Mesenchymal stem cell (in vitro differentiated cells and primary cell): ENCODE data around the gene CD40.

ENCODE experiments used
- DNase-seq: peaks from one replicate; pipeline ENCODE4 v3.0.0-alpha.2; 2013
- H2AFZ ChIP-seq: one replicate; pipeline ENCODE4 v1.6.1; 2013; ENCODE audit warnings: low read depth, mild to moderate bottlenecking, control low read depth, inconsistent platforms, low read length, moderate library complexity
- H2AK5ac ChIP-seq: 2 replicates; pipeline ENCODE4 v1.6.1; 2013; ENCODE audit warnings: low read length, moderate library complexity, mild to moderate bottlenecking, inconsistent platforms; ENCODE audit not compliant: severe bottlenecking
- H2BK120ac ChIP-seq: one replicate; pipeline ENCODE4 v1.6.1; 2013; ENCODE audit warnings: low read depth, mild to moderate bottlenecking, inconsistent platforms, low read length, moderate library complexity
- H2BK12ac ChIP-seq, 2 experiments: one replicate each; pipeline ENCODE4 v1.6.1; 2013; ENCODE audit warnings: inconsistent platforms in 2 of 2, low read length in 2 of 2, mild to moderate bottlenecking in 2 of 2, moderate library complexity in 2 of 2, control low read depth in 1 of 2
- H2BK15ac ChIP-seq: one replicate; pipeline ENCODE4 v1.6.1; 2013; ENCODE audit warnings: mild to moderate bottlenecking, low read depth, inconsistent platforms; ENCODE audit not compliant: poor library complexity, severe bottlenecking
- H2BK5ac ChIP-seq: 2 replicates; pipeline ENCODE4 v1.6.1; 2013; ENCODE audit warnings: low read depth, mild to moderate bottlenecking, low read length, control low read depth, inconsistent platforms; ENCODE audit not compliant: poor library complexity, severe bottlenecking
- H3K14ac ChIP-seq, 2 experiments: one replicate each; pipeline ENCODE4 v1.6.1; 2013; ENCODE audit warnings: inconsistent platforms in 2 of 2, low read length in 2 of 2, control low read depth in 1 of 2, mild to moderate bottlenecking in 1 of 2, moderate library complexity in 1 of 2
- H3K18ac ChIP-seq, 2 experiments: one replicate each; pipeline ENCODE4 v1.6.1; 2013; ENCODE audit warnings: inconsistent platforms in 2 of 2, low read length in 2 of 2, control low read depth in 1 of 2, low read depth in 1 of 2, mild to moderate bottlenecking in 1 of 2
- H3K23ac ChIP-seq, 2 experiments: one replicate each; pipeline ENCODE4 v1.6.1; 2013; ENCODE audit warnings: inconsistent platforms in 2 of 2, low read length in 2 of 2, mild to moderate bottlenecking in 2 of 2, moderate library complexity in 2 of 2, control low read depth in 1 of 2
- H3K27ac ChIP-seq: 2 replicates; pipeline ENCODE4 v1.5.1; 2013; ENCODE audit warnings: mild to moderate bottlenecking, moderate library complexity, low read length, control low read depth, inconsistent platforms; ENCODE audit not compliant: poor library complexity, severe bottlenecking
- H3K27me3 ChIP-seq, 2 experiments: 2 replicates each; pipeline versions ENCODE4 v1.6.1 to v1.7.0; 2013; ENCODE audit warnings: low read length in 2 of 2, mild to moderate bottlenecking in 2 of 2, moderate library complexity in 2 of 2, control low read depth in 1 of 2, inconsistent platforms in 1 of 2; ENCODE audit not compliant: control insufficient read depth in 1 of 2, insufficient read depth in 1 of 2
- H3K36me3 ChIP-seq, 2 experiments: 2 replicates each; pipeline versions ENCODE4 v1.6.1 to v1.7.0; 2013; ENCODE audit warnings: low read length in 2 of 2, control low read depth in 1 of 2, inconsistent platforms in 1 of 2, low read depth in 1 of 2, mild to moderate bottlenecking in 1 of 2; ENCODE audit not compliant: insufficient read depth in 2 of 2, control insufficient read depth in 1 of 2
- H3K4ac ChIP-seq, 2 experiments: one replicate each; pipeline ENCODE4 v1.6.1; 2013; ENCODE audit warnings: inconsistent platforms in 2 of 2, low read length in 2 of 2, mild to moderate bottlenecking in 2 of 2, moderate library complexity in 2 of 2, control low read depth in 1 of 2, low read depth in 1 of 2
- H3K4me1 ChIP-seq: 2 replicates; pipeline ENCODE4 v1.6.1; 2013; ENCODE audit warnings: low read depth, low read length, control low read depth; ENCODE audit not compliant: control insufficient read depth, insufficient read depth
- H3K4me2 ChIP-seq: 2 replicates; pipeline ENCODE4 v1.6.1; 2013; ENCODE audit warnings: low read length, mild to moderate bottlenecking, inconsistent platforms; ENCODE audit not compliant: poor library complexity, severe bottlenecking
- H3K4me3 ChIP-seq, 2 experiments: 2 replicates each; pipeline versions ENCODE4 v1.5.1 to v1.7.0; 2013; ENCODE audit warnings: low read length in 2 of 2, mild to moderate bottlenecking in 2 of 2, control low read depth in 1 of 2, low read depth in 1 of 2; ENCODE audit not compliant: insufficient read depth in 1 of 2
- H3K79me1 ChIP-seq: replicated peaks from 2 replicates; pipeline ENCODE4 v1.6.1; 2013; ENCODE audit warnings: mild to moderate bottlenecking, control low read depth, low read length, inconsistent platforms; ENCODE audit not compliant: poor library complexity, severe bottlenecking
- H3K9ac ChIP-seq: 2 replicates; pipeline ENCODE4 v1.7.0; 2013; ENCODE audit warnings: mild to moderate bottlenecking, low read length, moderate library complexity
- H3K9me3 ChIP-seq: 2 replicates; pipeline ENCODE4 v1.7.0; 2013; ENCODE audit warnings: mild to moderate bottlenecking, low read length; ENCODE audit not compliant: control insufficient read depth
- H4K8ac ChIP-seq: one replicate; pipeline ENCODE4 v1.6.1; 2013; ENCODE audit warnings: inconsistent platforms, mild to moderate bottlenecking, low read length, moderate library complexity
- H4K91ac ChIP-seq: one replicate; pipeline ENCODE4 v1.6.1; 2013; ENCODE audit warnings: mild to moderate bottlenecking, low read length, inconsistent platforms
- WGBS: methylation state at CpG from one replicate; pipeline ENCODE4 v1.1.7; 2013; ENCODE audit warnings: mixed read lengths; 5-methylcytosine and 5-hydroxymethylcytosine counted together

Gene CD40

GRCh38 chr20:46102940-46103339, 15.2 kb upstream of the CD40 start:
- Histone ChIP-seq H2BK15ac (no peak overlapping the region), H2AK5ac (no peak overlapping the region)
- 74% methylated on average over 2 of the region's 3 CpGs for WGBS

GRCh38 chr20:46104262-46104661, 13.9 kb upstream of the CD40 start:
- Histone ChIP-seq H2AFZ (no peak overlapping the region), H3K27ac (no peak overlapping the region), H3K14ac (no peak overlapping the region), H3K4ac (no peak overlapping the region), H3K27me3 (peaks cover 28 to 79% of the 10 kb centered on the region in 2 experiments), H4K8ac (no peak overlapping the region), H3K9ac (no peak overlapping the region), H3K36me3 (no peaks in the 10 kb centered on the region), H3K9me3 (peaks cover 5% of the 10 kb centered on the region), H4K91ac (no peak overlapping the region), H2AK5ac (no peak overlapping the region), H3K4me2 (no peak overlapping the region), H3K4me1 (peaks cover 4% of the 10 kb centered on the region), H2BK120ac (no peak overlapping the region), H2BK15ac (no peak overlapping the region), H3K4me3 (no peak overlapping the region), H3K23ac (no peak overlapping the region), H2BK12ac (no peak overlapping the region), H3K79me1 (no peaks in the 10 kb centered on the region), H2BK5ac (no peak overlapping the region), H3K18ac (no peak overlapping the region)
- DNase-seq: no peak
- WGBS: 69% methylated on average over 3 of the region's 3 CpGs

More at GRCh38 chr20:46102940-46103339, 15.2 kb upstream of the CD40 start:
- Histone ChIP-seq H2BK5ac (no peak overlapping the region), H4K91ac (no peak overlapping the region), H2AFZ (no peak overlapping the region), H3K9me3 (peaks cover 5% of the 10 kb centered on the region), H3K27me3 (peaks cover 29 to 85% of the 10 kb centered on the region in 2 experiments), H3K18ac (no peak overlapping the region), H3K23ac (no peak overlapping the region), H2BK12ac (no peak overlapping the region), H4K8ac (no peak overlapping the region), H2BK120ac (no peak overlapping the region), H3K4ac (no peak overlapping the region), H3K27ac (no peak overlapping the region), H3K79me1 (no peaks in the 10 kb centered on the region), H3K9ac (no peak overlapping the region), H3K4me1 (peaks cover 4% of the 10 kb centered on the region), H3K4me3 (no peak overlapping the region), H3K4me2 (no peak overlapping the region), H3K36me3 (no peaks in the 10 kb centered on the region), H3K14ac (no peak overlapping the region)
- DNase-seq: no peak

- H4K8ac ChIP-seq: no peak overlapping the region
- DNase-seq: no peak
- H3K14ac ChIP-seq: no peak overlapping the region
- no peak overlapping the region for H2AFZ ChIP-seq
- H3K4ac ChIP-seq: no peak overlapping the region
- no peaks in the 10 kb centered on the region for H3K36me3 ChIP-seq
- H2BK12ac ChIP-seq: no peak overlapping the region
- H3K23ac ChIP-seq: no peak overlapping the region
- no peak overlapping the region for H2AK5ac ChIP-seq
- no peak overlapping the region for H3K27ac ChIP-seq
- H3K79me1 ChIP-seq: no peaks in the 10 kb centered on the region
- no peak overlapping the region for H3K4me3 ChIP-seq
- H2BK15ac ChIP-seq: no peak overlapping the region
- H4K91ac ChIP-seq: no peak overlapping the region
- H3K4me1 ChIP-seq: no peaks in the 10 kb centered on the region
- H2BK5ac ChIP-seq: no peak overlapping the region
- H2BK120ac ChIP-seq: no peak overlapping the region
- no peak overlapping the region for H3K18ac ChIP-seq
- no peak overlapping the region for H3K9ac ChIP-seq
- H3K27me3 ChIP-seq: peaks cover 25 to 58% of the 10 kb centered on the region in 2 experiments
- H3K4me2 ChIP-seq: no peak overlapping the region
- WGBS: 82% methylated on average over 6 of the region's 6 CpGs
- H3K9me3 ChIP-seq: peaks cover 5% of the 10 kb centered on the region
These were observed 11.1 kb upstream of the CD40 start for GRCh38 chr20:46107061-46107460.

DNA sequence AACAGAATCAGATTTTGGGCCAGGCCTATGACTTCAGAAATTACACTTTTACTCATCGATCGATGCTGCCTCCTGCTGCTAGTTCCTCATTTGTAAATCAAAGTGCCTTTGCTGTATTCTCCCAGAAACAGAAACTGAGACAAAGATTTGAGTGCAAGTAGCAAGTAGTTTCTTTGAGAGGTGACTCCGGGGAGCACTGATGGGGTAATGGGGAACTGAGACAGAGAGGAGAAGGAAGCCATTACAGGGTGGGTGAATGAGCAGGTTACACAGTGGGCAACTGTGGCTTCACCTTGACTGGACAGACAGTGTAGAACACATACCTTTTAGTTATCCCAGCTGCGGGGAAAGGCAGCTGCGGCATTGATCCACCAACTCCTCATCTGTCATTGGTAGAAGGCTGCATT, 9.7 kb upstream of the CD40 start:
- H3K23ac ChIP-seq: no peak overlapping the region
- H3K4me2 ChIP-seq: no peak overlapping the region
- peaks cover 34 to 46% of the 10 kb centered on the region in 2 experiments for H3K27me3 ChIP-seq
- H2AFZ ChIP-seq: no peak overlapping the region
- H3K4me1 ChIP-seq: no peaks in the 10 kb centered on the region
- H3K9ac ChIP-seq: no peak overlapping the region
- no peak overlapping the region for H3K4me3 ChIP-seq
- no peak overlapping the region for H2BK5ac ChIP-seq
- no peaks in the 10 kb centered on the region for H3K36me3 ChIP-seq
- peaks cover 5% of the 10 kb centered on the region for H3K9me3 ChIP-seq
- no peak overlapping the region for H3K14ac ChIP-seq
- no peak overlapping the region for H4K91ac ChIP-seq
- no peak overlapping the region for H4K8ac ChIP-seq
- no peak overlapping the region for H3K4ac ChIP-seq
- no peak overlapping the region for H2BK15ac ChIP-seq
- no peak overlapping the region for H2BK120ac ChIP-seq
- H3K27ac ChIP-seq: no peak overlapping the region
- H2AK5ac ChIP-seq: no peak overlapping the region
- H3K18ac ChIP-seq: no peak overlapping the region
- no peak for DNase-seq
- 90% methylated on average over 5 of the region's 5 CpGs for WGBS
- no peak overlapping the region for H2BK12ac ChIP-seq
- H3K79me1 ChIP-seq: no peaks in the 10 kb centered on the region
